ENCODE data around the gene HLA-DQA2. TPM values are rescaled to one million over a fixed set of nuclear protein-coding genes. Genes with fewer than 3 reads are reported as not detected.
"Not testable (repeated sequence)": the region's sequence is repeated elsewhere in the genome, so short reads cannot be mapped to it uniquely, and the experiment has no call there.

The HLA-DQA2 gene
- total and polyA plus RNA-seq, 4 donors: 0.17 to 0.43 TPM; not detected in 2

DNA sequence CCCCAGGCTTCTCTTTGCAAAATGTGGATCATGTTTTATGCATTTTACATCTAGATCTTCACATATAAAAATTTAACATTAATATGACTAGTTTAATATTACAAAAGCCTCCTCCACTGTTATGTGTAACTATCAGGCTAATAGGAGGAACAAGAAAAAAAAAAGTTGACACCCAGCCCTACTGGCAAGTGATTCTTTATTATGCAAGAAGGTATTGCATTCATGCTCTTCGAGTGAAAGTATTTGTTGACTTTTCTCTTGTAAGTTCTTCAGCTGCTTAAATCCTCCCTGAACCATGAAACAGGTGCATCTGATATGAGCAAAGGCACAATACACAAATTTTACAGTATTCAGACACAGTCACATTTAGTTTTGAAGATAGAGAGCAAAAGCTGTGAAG is 22.9 kb downstream of the HLA-DQA2 start:
- Histone ChIP-seq H3K27ac (ENCODE audit: low read depth, low read length) (no peak overlapping the region), H3K4me3 (ENCODE audit: low read depth, low read length) (no peak overlapping the region), H3K36me3 (ENCODE audit: control insufficient read depth, insufficient read depth, low read length) (no peaks in the 10 kb centered on the region), H3K27me3 (ENCODE audit: control insufficient read depth, insufficient read depth, low read length) (peaks cover 14% of the 10 kb centered on the region), H3K9me3 (ENCODE audit: control insufficient read depth, insufficient read depth, low read length) (no peaks in the 10 kb centered on the region), H3K4me1 (ENCODE audit: control insufficient read depth, insufficient read depth, low read length) (no peaks in the 10 kb centered on the region)
- no peak for DNase-seq (ENCODE audit: low read depth in 4 of 6, low spot score in 6 of 6)
- WGBS (ENCODE audit: insufficient coverage): no CpG with 5 or more reads among the region's 1 CpG

DNA sequence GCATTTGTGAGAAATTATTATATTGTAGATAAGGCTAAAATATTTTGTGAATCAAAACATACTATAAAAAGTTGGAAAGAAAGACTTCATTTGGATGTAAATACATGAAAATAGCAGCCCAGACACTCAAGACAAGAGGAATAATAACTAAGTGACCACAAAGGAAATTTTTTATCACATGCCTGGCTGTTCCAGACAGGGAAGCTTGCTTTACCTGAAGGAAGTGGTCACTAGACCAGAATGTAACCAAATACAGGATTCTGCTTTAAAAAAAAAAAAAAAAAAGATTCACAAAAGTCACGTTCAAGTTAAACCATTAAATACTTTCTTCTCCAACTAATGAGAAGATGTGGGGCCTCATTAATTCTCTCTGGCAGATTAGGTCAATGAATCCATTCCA is 31.5 kb downstream of the HLA-DQA2 start:
- WGBS (ENCODE audit: insufficient coverage): no CpG with 5 or more reads among the region's 1 CpG
- H3K4me3 ChIP-seq (ENCODE audit: low read depth, low read length): no peak overlapping the region

DNA sequence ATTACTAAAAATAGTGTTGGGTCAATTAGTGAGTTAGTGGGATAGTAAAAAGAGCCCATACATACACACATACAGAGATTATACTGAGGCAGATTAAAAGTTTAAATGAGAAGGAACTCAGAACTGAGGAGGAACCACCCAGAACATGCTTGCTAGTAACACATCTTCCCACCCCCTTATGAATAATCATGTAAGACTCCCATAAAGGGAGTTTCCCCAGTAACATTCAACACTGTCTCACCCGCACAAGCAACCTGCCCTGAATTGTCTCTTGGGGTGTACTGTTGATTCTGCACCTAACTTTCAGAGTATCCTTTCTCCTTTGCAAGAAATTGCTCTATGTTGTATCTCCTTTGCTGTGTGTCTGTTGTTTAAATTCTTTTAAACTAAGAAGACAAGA is 33.2 kb downstream of the HLA-DQA2 start:
- no CpG with 5 or more reads among the region's 1 CpG for WGBS (ENCODE audit: insufficient coverage)

More for the DNA sequence above, 31.5 kb downstream of the HLA-DQA2 start:
- no peak overlapping the region for H3K27ac ChIP-seq (ENCODE audit: low read depth, low read length)
- no peaks in the 10 kb centered on the region for H3K36me3 ChIP-seq (ENCODE audit: control insufficient read depth, insufficient read depth, low read length)
- no peaks in the 10 kb centered on the region for H3K4me1 ChIP-seq (ENCODE audit: control insufficient read depth, insufficient read depth, low read length)
- no peaks in the 10 kb centered on the region for H3K27me3 ChIP-seq (ENCODE audit: control insufficient read depth, insufficient read depth, low read length)
- H3K9me3 ChIP-seq (ENCODE audit: control insufficient read depth, insufficient read depth, low read length): no peaks in the 10 kb centered on the region
- no peak for DNase-seq (ENCODE audit: low read depth in 4 of 6, low spot score in 6 of 6)

DNA sequence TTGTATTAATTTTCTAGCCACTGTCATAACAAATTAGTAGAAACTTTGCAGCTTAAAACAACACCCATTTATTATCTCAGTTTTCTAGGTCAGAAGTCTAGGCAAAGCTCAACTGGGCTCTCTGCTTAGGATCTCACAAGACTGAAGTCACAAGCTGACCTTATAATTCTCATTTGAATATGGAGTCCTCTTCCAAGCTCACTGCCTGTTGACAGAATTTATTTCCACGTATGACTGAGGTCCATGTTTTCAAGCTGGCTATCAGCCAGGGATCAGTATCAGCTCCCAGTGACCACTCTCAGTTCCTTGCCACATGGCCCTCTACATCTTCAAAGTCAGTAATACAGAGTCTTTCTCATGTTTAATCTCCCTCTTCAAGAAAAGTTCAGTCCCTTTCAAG is 33.9 kb downstream of the HLA-DQA2 start:
- 67% methylated on average over 1 of the region's 1 CpG for WGBS (ENCODE audit: insufficient coverage)
- H3K4me3 ChIP-seq (ENCODE audit: low read depth, low read length): no peak overlapping the region
- H3K36me3 ChIP-seq (ENCODE audit: control insufficient read depth, insufficient read depth, low read length): no peaks in the 10 kb centered on the region
- no peaks in the 10 kb centered on the region for H3K9me3 ChIP-seq (ENCODE audit: control insufficient read depth, insufficient read depth, low read length)
- no peak for DNase-seq (ENCODE audit: low read depth in 4 of 6, low spot score in 6 of 6)
- no peaks in the 10 kb centered on the region for H3K27me3 ChIP-seq (ENCODE audit: control insufficient read depth, insufficient read depth, low read length)
- H3K4me1 ChIP-seq (ENCODE audit: control insufficient read depth, insufficient read depth, low read length): no peaks in the 10 kb centered on the region
- H3K27ac ChIP-seq (ENCODE audit: low read depth, low read length): no peak overlapping the region

More for the DNA sequence above, 33.2 kb downstream of the HLA-DQA2 start:
- Histone ChIP-seq H3K4me3 (ENCODE audit: low read depth, low read length) (no peak overlapping the region), H3K36me3 (ENCODE audit: control insufficient read depth, insufficient read depth, low read length) (no peaks in the 10 kb centered on the region), H3K27me3 (ENCODE audit: control insufficient read depth, insufficient read depth, low read length) (no peaks in the 10 kb centered on the region), H3K4me1 (ENCODE audit: control insufficient read depth, insufficient read depth, low read length) (no peaks in the 10 kb centered on the region), H3K27ac (ENCODE audit: low read depth, low read length) (no peak overlapping the region), H3K9me3 (ENCODE audit: control insufficient read depth, insufficient read depth, low read length) (no peaks in the 10 kb centered on the region)
- no peak for DNase-seq (ENCODE audit: low read depth in 4 of 6, low spot score in 6 of 6)

DNA sequence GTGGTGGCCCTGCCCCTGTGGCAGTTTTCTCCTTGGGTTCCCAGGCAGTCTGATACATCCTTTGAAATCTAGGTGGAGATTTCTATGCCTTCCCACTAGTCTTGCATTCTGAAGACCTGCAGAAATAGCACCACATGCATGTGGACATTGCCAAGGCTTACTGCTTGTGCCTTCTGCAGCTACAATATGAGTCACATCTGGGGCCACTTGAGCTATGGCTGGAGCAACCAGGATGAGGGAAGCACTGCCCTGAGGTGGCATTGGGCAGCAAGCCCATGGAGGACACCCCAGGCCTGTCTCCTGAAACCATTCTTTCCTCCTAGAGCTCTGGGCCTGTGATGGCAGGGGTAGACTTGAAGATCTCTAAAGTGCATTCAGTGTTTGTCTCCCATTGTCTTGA is 37.8 kb downstream of the HLA-DQA2 start:
- H3K4me3 ChIP-seq (ENCODE audit: low read depth, low read length): no peak overlapping the region

DNA sequence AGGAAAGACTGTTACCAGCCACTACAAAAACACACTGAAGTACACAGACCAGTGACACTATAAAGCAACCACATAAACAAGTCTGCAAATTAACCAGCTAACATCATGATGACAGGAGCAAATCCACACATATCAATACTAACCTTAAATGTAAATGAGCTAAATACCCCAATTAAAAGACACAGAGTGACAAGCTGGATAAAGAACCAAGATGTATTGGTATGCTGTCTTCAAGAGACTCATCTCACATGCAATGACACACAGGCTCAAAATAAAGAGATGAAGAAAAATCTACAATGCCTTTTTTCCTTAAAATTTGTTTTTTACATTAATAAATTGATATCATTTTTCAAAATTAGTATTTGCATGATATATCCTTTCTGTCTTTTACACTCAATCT is 41.7 kb downstream of the HLA-DQA2 start:
- not testable (repeated sequence) for H3K36me3 ChIP-seq (ENCODE audit: control insufficient read depth, insufficient read depth, low read length); H3K27ac ChIP-seq (ENCODE audit: low read depth, low read length); H3K4me3 ChIP-seq (ENCODE audit: low read depth, low read length); H3K27me3 ChIP-seq (ENCODE audit: control insufficient read depth, insufficient read depth, low read length); H3K4me1 ChIP-seq (ENCODE audit: control insufficient read depth, insufficient read depth, low read length); H3K9me3 ChIP-seq (ENCODE audit: control insufficient read depth, insufficient read depth, low read length); DNase-seq (ENCODE audit: low read depth in 4 of 6, low spot score in 6 of 6)

More for the DNA sequence above, 37.8 kb downstream of the HLA-DQA2 start:
- H3K4me1 ChIP-seq (ENCODE audit: control insufficient read depth, insufficient read depth, low read length): no peaks in the 10 kb centered on the region
- no peaks in the 10 kb centered on the region for H3K36me3 ChIP-seq (ENCODE audit: control insufficient read depth, insufficient read depth, low read length)
- H3K27ac ChIP-seq (ENCODE audit: low read depth, low read length): no peak overlapping the region
- DNase-seq (ENCODE audit: low read depth in 4 of 6, low spot score in 6 of 6): no peak
- H3K27me3 ChIP-seq (ENCODE audit: control insufficient read depth, insufficient read depth, low read length): no peaks in the 10 kb centered on the region
- H3K9me3 ChIP-seq (ENCODE audit: control insufficient read depth, insufficient read depth, low read length): no peaks in the 10 kb centered on the region

DNA sequence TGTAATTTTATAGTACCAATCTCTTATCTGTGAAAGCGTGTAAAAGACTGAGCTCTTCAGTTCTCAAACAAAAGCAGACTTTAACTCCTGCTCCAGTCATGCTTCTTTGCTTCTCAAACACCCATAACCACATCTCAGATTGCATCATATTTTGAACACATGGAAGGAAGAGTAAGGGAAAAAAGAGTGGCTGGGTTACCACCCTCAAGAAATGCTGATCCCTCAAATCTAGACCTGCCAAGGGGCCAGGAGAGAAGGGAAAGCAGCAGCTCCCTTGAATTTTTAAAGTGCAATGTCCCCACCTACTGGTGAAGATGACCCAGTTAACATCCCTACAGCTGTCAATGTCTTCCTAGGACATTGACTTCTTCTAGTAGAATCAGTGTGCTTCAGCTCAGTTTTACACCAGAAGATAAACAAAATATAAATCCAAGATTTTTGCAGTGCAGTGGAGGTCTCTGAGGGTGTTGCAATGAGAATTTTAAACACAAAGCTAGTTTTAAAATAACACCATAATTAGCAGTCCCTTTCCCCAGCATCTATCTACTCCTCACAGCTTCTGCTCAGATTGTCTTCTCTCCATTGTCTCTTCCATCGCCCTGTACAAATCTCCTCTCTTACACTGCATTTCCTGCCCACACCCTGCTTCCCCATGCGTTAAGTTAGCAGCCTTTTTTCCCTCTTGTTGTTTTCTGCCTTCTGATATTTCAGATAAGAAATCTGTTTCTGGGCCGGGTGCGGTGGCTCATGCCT is 44.8 kb downstream of the HLA-DQA2 start:
- WGBS (ENCODE audit: insufficient coverage): 58% methylated on average over 4 of the region's 5 CpGs
- no peaks in the 10 kb centered on the region for H3K9me3 ChIP-seq (ENCODE audit: control insufficient read depth, insufficient read depth, low read length)
- H3K4me1 ChIP-seq (ENCODE audit: control insufficient read depth, insufficient read depth, low read length): no peaks in the 10 kb centered on the region
- no peak overlapping the region for H3K27ac ChIP-seq (ENCODE audit: low read depth, low read length)
- no peak overlapping the region for H3K4me3 ChIP-seq (ENCODE audit: low read depth, low read length)
- peak; percentile 17 to 92 (median 46) for DNase-seq (ENCODE audit: low read depth in 4 of 6, low spot score in 6 of 6)
- H3K27me3 ChIP-seq (ENCODE audit: control insufficient read depth, insufficient read depth, low read length): no peaks in the 10 kb centered on the region
- H3K36me3 ChIP-seq (ENCODE audit: control insufficient read depth, insufficient read depth, low read length): no peaks in the 10 kb centered on the region

DNA sequence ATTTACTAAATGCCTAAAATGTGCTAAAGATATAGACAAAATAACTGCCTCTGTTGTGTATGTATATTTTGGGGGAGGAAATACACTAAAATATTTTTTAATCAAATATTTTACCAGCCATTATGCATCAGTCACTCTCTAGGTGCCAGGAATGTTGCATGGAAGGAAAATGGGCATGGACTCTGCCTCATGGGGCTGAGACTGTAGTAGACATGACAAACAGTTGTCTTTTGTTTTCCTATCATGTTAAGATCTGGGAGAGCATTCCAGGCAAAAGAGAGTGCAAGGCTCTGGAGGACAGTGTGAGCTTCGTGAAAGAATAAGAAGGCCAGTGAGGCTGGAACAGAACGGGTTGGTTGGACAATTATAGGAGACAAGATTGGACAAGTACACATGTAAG is 49.1 kb downstream of the HLA-DQA2 start:
- Histone ChIP-seq H3K27me3 (ENCODE audit: control insufficient read depth, insufficient read depth, low read length) (peaks cover 14% of the 10 kb centered on the region), H3K4me1 (ENCODE audit: control insufficient read depth, insufficient read depth, low read length) (no peaks in the 10 kb centered on the region), H3K27ac (ENCODE audit: low read depth, low read length) (no peak overlapping the region), H3K4me3 (ENCODE audit: low read depth, low read length) (no peak overlapping the region), H3K9me3 (ENCODE audit: control insufficient read depth, insufficient read depth, low read length) (no peaks in the 10 kb centered on the region), H3K36me3 (ENCODE audit: control insufficient read depth, insufficient read depth, low read length) (no peaks in the 10 kb centered on the region)
- no peak for DNase-seq (ENCODE audit: low read depth in 4 of 6, low spot score in 6 of 6)
- 60% methylated on average over 1 of the region's 2 CpGs for WGBS (ENCODE audit: insufficient coverage)

DNA sequence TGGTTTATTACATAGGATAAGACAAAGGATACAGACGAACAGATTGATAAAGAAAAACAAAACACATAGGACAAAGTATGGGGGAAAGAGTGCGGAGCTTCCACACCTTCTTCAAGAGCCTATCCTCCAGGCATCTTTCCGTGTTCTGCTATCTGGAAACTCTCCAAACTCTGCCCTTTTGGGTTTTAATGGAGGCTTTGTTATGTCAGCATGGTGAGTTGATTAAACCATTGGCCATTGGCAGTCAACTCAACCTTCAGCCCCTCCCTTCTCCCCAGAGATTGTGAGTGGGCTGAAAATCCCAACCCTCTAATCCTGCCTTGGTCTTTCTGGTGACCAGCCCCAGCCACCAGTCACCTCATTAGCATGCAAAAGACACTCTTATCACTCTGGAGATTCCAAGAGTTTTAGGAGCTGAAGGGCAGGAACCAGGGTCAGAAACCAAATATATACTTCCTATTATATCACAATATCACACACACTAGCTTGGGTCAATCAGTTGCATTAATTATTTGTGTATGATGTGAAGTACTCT is 51.8 kb downstream of the HLA-DQA2 start:
- WGBS (ENCODE audit: insufficient coverage): no CpG with 5 or more reads among the region's 3 CpGs
- peaks cover 18% of the 10 kb centered on the region for H3K27me3 ChIP-seq (ENCODE audit: control insufficient read depth, insufficient read depth, low read length)

DNA sequence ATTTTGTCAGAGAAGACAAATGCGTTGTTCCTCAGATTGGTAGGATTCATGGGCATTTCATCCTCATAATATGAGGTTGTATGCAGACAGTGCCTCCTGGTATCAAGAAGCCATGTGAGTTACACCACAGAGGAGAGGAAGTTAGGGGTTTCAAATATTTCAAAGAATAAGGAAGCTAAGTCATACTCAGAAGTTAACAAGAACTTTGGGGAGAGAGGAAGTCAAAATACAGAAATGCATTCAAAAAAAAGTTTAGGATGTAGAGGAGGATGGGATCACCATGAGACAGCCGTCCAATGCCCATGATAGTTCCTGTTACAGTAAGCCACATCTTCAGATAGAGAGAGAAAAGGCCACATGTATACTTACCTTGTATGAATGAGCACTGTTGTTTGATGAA is 53.3 kb downstream of the HLA-DQA2 start:
- DNase-seq (ENCODE audit: low read depth in 4 of 6, low spot score in 6 of 6): no peak
- peaks cover 18% of the 10 kb centered on the region for H3K27me3 ChIP-seq (ENCODE audit: control insufficient read depth, insufficient read depth, low read length)

More for the DNA sequence above, 51.8 kb downstream of the HLA-DQA2 start:
- H3K4me3 ChIP-seq (ENCODE audit: low read depth, low read length): no peak overlapping the region
- H3K27ac ChIP-seq (ENCODE audit: low read depth, low read length): no peak overlapping the region
- H3K36me3 ChIP-seq (ENCODE audit: control insufficient read depth, insufficient read depth, low read length): no peaks in the 10 kb centered on the region
- H3K9me3 ChIP-seq (ENCODE audit: control insufficient read depth, insufficient read depth, low read length): no peaks in the 10 kb centered on the region
- H3K4me1 ChIP-seq (ENCODE audit: control insufficient read depth, insufficient read depth, low read length): no peaks in the 10 kb centered on the region
- DNase-seq (ENCODE audit: low read depth in 4 of 6, low spot score in 6 of 6): no peak

More for the DNA sequence above, 53.3 kb downstream of the HLA-DQA2 start:
- Histone ChIP-seq H3K9me3 (ENCODE audit: control insufficient read depth, insufficient read depth, low read length) (no peaks in the 10 kb centered on the region), H3K27ac (ENCODE audit: low read depth, low read length) (no peak overlapping the region), H3K4me3 (ENCODE audit: low read depth, low read length) (no peak overlapping the region), H3K4me1 (ENCODE audit: control insufficient read depth, insufficient read depth, low read length) (no peaks in the 10 kb centered on the region), H3K36me3 (ENCODE audit: control insufficient read depth, insufficient read depth, low read length) (no peaks in the 10 kb centered on the region)
- WGBS (ENCODE audit: insufficient coverage): 89% methylated on average over 2 of the region's 2 CpGs

All from spinal cord (tissue), 10 donors.